COLO668 (cell line): ENCODE data around the gene BGN.

ENCODE experiments used
- DNase-seq: peaks from one replicate; lab custom pipeline; 2025; ENCODE audit not compliant: unreplicated experiment; lab: John Stamatoyannopoulos, UW

BGN gene

DNA sequence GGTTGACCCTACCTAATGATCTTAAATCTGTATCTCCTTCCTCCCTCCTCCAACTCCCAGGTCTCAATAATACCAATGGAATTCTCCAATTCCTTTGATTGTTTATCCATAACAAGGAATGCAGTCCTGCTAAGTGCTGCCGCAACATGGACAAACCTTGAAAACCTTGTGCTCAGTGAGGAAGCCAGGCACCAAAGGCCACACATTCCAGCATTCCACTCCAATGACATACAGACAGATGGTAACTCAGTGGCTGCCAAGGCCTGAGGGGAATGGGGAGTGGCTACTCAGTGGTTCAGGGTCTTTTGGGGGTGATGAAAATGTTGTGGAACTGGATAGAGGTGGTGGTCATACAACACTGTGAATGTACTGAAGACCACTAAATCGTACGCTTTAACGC lies 34.8 kb upstream of the BGN start:
- DNase-seq = no peak

DNA sequence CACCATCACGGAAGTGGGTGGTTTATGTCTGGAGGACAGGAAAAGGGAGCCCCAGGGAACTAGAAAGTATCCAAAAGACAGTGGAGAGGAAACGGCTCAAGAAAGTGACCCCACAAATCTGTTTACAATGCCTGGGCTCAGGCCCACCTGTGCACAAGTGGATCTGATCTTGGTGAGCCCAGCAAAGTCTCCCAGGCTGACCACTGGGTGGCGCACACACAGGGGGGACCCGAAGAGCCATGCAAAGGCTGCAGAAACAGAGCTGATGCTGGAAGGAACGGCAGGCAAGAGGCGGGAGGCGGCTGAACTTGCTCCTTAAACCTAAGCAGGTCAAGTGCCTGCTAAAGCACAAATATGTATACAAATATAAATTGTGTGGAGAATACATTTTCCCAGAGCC lies 34.0 kb upstream of the BGN start:
- DNase-seq = peak; percentile 51

DNA sequence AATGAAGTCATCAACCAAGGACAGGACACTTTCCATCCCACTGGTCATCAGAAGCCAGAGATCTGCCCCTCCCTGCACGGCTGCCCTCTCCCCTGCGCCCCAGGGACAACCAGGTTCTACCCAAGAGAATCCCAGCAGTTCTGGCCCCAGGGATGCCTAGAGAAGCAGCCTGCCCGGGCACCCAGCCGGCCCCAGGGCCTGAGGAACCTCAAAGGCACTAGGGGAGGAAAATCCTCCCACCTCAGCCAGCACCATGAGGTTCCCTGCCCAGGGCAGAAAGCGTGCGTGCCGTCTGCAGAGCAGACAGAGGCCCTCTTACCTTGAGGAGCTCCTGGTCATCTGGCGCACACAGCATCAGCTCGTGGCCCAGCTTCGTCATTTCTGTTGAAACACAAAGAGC lies 32.5 kb upstream of the BGN start:
- no peak for DNase-seq

DNA sequence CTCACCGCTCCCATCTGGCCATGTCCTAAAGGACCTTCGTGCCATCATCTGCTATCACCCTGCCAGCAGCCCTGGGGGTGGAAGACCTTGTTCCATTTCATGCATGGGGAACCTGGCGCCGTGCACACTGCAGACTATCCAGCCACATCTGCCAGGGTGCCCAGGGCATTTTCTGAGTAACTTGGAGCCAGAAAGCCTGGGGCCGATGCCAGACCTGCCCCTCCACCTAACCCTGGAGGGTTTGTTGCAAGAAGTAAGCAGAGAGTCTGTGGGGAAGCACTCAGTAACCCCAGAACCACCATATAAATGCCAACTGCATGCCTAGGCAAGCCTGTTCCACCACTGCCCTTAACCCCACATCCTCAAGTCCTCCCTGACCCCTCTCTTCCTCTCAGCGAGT lies 31.7 kb upstream of the BGN start:
- no peak for DNase-seq

DNA sequence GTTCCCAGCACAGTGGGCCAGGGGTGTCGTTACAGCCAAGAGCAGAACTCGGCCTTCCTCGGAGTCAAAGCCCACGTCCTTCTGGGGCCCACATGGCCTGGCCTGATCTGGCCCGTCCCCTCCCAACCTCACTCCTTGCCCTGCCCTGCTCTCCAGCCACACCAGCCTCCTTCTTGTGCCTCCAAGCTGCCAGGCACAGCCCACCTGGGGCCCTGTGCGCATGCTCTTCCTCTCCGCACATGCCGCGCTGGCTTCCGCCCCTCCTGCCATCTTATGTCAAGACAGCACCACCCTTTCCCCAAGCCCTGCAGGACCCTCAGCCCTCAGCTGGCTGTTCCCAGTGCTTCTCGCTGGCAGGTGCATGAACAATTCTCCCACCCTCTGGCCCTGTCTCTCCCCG lies 31.2 kb upstream of the BGN start:
- DNase-seq = no peak

DNA sequence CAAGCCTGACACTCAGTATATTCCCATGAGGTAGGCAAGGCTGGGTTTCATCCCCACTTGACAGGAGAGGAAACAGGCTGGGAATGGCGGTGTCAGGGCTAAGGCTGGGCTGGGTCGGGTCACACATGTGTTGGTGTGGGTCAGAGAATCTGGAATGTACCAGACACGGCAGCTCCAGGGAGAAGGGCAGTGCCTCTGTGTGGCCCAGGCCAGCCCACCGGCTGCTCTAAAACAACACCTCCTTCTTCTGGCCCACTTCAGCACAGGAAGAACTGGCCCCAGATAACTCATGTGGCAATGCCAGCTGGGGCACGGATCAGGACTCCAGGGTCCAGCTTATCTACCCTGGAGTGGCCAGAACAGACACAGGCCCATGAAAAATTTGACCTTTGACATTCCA lies 30.7 kb upstream of the BGN start:
- DNase-seq = no peak

DNA sequence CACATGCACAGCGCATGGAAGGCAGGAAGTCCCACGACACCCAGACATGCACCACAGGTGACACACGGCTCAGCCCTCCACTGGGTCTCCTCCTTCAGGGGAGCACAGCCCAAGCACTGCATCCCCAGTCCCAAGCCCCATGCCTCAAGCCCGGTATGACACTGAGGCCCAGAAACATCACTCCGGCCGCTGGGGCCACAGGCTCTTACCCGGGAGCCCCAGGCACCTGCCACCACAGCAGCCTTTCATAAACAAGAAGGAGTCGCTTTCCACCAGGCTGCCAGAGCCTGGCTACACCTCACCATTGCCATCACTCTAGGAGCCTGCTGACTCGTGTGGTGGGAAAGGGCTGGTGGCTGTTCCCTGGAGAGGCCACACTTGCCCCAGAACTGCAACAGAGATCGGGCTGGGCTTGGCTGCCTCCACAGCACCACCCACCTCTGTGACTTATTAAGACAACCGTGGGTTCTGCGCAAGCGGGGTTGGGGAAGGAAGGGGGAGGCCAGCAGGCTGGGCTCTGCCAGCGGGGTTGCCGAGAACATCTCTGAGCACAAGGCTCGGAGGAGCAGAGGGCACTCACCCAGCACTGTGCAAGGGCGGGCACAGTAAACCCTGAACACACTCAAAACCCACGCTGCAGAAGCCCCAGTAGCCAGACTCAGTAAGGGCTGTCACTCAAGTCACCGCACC lies 28.9 kb upstream of the BGN start:
- DNase-seq = no peak

DNA sequence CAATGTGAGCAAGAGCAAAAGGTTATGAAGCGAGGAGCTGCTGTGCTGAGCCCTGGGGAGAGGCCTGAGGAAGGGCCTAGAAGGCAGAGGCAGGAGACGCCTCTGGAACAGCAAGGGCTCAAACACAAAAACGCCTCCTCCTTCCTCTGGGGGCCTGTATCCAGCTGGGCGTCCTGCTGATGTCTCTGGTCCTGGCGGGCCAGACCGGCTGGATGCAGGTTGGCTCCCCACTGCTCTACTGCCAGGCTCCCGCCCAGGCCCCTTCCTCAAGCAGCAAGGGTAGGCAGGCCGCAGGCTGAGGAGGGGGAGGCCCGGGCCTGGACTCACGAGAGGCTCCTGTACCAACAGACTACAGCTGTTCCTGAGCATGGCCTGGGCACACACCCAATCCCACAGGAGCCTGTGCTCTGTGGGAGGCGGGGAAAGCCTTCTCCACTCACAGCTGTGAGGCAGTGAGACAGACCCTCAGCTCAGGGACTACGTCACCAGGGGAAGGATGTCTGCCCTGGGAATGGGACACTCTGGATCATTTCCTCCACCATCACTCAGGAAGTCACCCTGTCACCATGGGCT lies 26.7 kb upstream of the BGN start:
- no peak for DNase-seq

DNA sequence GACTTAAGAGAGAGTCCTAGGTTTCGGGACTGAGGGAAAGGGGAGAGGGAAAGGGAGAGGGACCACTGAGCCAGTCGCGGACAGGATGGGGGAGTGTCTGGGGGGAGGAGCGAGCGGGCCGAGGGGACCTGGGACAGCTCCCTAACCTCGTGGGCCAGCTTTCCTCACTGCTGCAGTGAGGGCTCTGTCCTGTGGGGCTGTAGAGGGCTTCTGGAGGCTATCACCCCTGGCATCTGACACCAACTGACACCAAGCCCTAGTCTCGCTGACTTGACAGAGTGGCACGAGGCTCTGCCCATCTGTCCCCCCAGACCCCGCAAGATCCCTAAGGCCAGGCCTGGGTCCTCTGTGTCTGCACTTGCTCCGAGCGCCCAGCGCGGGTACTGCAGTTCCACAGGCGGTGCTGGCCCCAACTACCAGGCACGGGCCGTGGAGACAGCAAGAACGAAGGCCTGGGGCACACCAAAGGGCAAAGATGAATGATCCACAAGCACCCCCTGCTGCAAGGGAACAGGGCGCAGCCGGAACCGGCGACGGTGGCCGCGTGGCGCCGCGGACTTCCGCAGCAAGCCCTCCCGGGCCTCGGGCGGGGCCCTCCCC lies 24.9 kb upstream of the BGN start:
- peak; percentile 73 for DNase-seq

DNA sequence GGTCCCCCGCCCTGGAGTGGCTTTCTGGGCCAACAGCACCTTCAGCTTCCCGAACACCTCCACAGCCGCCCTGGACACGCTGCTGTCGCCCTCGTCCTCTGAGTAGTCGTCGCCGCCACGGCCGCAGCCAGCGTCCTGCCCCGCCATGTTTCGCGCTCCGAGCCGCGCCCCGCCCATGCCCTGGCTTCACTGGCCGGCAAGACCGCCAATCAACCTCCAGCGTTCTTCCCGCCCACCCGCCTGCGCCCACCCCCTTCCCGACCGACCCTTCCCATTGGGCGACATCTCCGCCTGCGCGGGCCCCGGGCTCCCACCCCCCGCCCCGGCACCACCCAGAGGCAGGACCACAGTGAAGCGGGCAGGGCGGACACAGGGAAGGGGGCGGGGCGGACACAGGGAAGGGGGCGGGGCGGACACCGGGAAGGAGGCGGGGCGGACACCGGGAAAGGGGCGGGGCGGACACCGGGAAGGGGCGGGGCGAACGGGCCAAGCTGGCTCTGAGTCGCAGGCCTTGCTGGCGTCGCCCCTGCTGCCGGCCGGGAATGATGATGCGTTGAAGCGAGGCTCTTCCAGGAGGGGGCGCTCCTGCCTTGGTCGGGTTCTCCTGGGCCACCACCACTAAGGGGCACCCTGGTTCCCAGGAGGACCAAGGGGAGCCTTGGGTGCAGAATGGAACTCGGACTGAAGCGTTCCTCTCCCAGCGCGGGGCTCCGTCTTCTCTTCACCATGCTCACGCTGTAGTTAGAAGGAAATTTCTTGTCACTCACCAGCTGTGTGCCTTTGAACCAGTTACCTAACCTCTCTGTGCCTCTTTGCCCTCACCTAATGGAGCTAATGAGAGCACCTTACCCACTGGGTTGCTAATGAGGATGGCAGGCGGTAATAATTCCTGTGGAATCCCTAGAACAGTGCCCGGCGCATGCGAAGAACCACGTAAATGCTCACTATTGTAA lies 24.1 kb upstream of the BGN start, which contains the start of gene HAUS7:
TSS of gene HAUS7 (minus strand) at position 166 of the 953 bp plus-strand sequence. CDS start at position 147, 19 bp downstream.
- DNase-seq = peak; percentile 95

DNA sequence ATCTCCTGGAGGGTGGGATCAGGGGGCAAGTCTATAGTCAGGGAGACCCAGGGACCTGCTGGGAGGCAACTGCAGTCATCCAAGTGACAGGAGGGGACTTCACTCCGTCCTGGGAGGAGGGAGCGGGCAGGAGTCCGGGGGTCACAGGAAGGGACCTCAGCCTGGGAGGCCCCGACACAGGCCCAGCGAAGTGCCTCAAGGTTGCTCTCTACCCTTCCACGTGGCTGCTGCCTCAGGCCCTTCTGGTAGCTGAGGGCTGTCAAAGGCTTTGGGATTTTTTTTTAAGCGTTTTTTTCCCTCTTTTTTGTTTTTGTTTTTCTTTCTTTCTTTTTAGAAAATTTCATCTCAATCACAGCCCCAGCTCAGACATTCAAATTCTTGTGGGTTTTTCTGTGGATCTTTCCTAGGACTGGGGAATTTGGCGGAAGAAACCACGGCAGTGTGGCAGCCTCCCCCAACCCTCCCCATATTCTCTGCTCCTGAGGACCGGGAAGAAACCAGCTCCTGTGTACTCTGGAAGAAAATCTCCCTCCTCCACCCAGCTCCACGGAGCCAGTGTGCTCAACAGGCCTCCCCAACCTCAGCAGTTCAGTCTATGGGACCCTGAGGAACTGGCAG lies 23.0 kb upstream of the BGN start:
- no peak for DNase-seq

DNA sequence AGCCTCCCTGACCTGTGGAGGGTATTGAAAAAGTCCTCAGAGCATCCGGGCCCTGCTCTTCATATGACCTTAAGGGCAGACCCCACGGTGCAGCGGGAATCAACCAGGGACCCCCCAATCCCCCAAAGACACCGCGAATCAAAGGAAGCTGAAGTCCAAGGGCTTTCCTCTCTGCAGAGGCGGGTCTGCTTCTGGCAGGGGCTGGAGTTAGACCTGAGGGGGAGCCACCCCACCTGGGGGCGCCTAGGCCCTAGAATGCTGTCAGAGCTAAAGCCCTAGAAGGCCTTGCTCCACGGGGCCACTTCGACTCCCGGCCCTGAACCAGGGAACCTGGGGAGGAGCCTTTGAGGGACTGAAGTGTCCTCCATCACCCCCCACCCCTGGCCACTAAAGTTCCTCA lies 21.7 kb upstream of the BGN start:
- no peak for DNase-seq

DNA sequence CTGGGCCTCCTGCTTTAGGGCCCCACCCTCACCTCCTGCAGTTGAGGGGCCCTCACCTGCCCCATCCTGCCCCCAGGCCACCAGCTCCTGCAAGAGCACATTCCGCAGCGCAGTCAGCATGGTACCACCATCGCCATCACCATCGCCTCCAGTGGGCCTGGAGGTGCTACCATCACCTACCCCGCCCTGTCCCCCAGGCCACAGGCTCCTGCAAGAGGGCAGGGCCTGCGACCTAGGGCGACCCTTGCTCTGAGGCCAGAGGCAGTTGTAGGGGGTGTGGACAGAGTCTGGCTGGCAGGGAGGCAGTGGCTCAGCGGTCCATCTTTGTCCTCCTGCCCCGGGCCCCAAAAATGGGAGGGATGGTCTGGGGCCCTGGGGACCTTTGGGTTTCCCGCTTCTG lies 20.5 kb upstream of the BGN start:
- DNase-seq = no peak

DNA sequence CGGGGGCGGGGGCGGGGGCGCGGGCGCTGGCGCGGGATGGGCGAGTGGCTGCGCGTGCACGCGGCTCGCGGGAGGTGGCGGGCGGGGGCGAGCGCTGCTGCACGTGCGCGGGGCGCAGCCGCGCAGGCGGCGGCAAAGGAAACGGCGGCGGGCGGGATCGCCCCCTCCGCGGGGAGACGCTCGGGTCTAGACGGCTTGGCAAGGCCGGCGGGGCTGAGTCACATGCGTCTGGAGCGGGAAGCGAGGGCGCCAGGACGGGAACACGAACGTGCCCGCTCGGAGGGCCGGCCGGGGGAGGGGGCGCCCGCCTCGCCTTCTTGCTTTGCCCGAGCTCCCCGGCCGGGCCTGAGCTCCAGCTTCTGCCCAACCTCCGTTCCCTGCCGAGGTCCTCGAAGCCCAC lies 20.1 kb upstream of the BGN start:
- peak; percentile 54 for DNase-seq

DNA sequence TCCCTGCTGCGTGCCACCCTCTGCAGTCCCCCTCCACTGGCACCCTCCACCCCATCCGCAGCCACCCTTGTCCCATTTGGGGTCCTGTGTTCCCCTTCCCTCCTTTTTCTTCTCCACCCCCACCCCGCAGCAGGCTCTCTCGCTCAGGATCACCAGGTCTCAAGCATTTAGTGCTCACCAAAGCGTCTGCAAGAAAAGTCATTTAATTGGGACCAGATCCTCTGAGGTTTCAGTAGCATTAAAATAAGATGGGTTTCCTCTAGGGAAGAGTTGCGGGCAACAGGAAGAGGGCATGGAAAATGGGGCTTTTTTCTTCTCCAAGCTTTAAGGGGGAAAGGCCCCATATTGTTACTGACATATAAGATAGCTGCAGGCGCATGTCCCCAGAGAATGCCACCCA lies 19.5 kb upstream of the BGN start:
- no peak for DNase-seq

DNA sequence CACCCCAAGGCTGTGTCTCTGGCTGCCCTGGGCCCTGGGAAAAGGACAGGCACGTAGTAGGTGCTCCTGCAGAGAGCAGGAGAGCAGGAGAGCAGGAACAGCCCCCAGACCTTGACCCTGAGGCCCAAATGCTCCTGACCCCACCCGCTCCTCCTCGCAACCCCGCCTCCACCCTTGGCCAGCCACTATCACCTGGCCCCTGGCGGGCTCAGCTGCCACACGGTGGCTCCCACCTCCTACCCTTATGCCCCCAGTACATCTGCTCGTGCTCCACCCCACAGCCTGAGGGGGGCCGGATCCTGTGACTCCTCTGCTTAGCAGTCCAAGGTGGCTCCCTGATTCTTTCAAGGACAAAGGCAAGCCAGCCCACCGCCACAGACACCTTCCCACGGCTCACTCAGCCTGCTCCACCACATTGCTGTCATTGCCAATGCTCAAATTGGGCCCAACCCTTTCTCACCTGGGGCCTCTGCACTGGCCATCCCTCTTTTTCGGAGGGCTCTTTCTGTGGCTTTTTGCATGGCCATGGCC lies 19.0 kb upstream of the BGN start:
- DNase-seq = no peak

DNA sequence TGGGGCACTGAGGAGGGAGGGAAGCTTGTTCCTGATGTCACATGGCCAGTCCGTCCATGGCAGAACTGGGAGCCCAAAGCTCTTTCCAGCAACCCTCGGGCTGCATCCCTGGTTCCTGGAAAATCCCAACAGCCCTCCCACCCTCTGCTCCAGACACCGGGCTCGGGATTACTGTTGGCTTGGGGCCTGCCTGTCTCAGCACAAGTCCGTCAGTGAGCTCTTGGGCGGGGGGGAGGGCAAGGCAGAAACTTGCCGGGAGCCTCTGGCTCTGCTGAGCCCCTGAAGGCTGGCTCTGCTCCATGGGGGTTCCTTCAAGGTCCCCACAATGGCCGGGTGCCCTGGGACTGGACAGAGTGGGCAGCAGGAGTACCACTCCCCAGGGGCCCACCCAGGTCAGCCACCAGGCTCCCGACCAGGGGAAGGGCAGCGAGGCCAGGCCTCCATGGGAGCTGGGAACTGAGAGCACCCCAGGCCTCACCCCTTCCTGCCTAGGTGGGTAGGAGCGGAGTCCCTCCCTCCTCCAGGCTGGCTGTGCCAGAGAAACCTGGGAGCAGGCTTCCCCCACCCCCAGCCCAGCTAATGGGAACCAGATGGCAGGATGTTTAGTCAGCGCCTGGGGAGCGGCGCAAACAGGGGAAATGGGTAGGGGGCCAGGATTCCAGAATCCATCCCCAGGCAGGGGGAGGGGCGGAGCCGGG lies 18.0 kb upstream of the BGN start:
- no peak for DNase-seq

DNA sequence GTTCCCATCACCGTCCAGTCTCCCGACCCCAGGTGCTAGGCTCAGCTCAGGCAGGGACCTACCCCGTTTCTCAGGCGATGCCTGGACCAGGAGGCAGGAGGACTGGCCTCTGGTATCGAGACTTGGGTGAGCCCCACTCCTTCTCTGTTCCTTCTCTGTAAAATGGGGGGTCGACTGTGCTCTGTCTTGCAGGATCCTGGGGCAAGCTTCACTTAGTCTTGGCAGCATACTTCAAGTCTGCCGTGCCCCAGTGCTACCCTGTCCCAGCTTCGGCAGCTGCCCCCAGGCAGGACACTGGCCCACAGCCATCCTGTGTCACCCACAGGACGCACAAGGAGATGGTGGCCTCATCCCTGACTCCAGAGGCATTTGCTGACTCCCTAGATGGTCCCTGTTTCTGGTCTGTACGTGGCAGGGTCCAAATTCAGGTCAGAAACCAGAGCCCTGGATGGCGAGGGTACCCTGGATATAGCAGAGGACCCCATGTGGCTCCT lies 17.4 kb upstream of the BGN start:
- DNase-seq = no peak

DNA sequence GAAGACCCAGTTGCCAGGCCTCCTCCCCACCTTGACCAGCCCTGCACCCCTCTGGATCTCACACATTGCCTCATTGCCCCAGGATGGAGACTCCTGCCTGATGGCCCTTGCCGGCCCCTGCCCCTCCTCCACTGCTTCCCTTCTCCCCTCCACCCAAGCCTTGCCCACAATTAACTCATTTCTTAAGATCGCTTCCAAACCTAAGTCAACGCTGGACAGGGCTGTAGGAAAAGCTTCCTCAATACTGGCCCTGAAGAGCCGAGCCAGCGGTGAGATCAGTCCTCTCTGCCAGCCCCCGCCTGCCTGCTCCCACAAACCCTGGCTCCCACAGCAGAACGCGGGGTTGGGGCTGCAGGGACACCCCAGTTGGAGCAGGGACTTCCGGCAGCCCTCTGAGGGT lies 16.9 kb upstream of the BGN start:
- no peak for DNase-seq

DNA sequence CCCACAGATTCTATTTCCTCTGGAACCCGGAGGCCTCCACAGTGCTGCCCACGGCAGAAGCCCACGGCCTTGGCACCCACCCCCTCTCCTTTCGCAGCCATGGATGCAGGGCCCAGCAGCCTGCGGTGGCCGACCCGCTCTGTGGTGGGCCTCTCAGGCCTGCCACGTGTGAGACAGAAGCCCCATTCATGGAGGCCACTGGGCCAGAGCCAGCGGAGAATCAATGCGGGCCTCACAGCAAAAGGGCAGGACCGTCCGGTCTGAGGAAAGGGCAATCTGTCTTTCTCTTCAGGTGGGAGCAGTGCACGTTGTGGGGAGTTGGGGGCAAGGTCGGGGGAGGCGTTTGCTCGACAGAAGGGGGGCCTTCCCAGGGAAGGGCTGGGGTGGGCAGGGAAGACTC lies 16.0 kb upstream of the BGN start:
- no peak for DNase-seq
